KOPT-K1 (cell line): ENCODE results near the gene NPRL2.

Source experiments
- H3K27ac ChIP-seq: fragments of 200-600 bp; sonication (generic); 2 replicates; pipeline ENCODE4 v1.5.1; 2016; ENCODE audit warnings: antibody characterized with exemption, mild to moderate bottlenecking, low read depth, low read length; ENCODE audit not compliant: poor library complexity, severe bottlenecking
- H3K36me3 ChIP-seq: fragments of 200-600 bp; sonication (generic); 2 replicates; pipeline ENCODE4 v1.5.1; 2017; ENCODE audit warnings: antibody characterized with exemption, mild to moderate bottlenecking, low read length, moderate library complexity; ENCODE audit not compliant: insufficient read depth
- H3K9me3 ChIP-seq: fragments of 200-600 bp; sonication (generic); 2 replicates; pipeline ENCODE4 v1.5.1; 2017; ENCODE audit warnings: antibody characterized with exemption, low read length, mild to moderate bottlenecking; ENCODE audit not compliant: insufficient read depth, poor library complexity, severe bottlenecking

NPRL2 gene

DNA sequence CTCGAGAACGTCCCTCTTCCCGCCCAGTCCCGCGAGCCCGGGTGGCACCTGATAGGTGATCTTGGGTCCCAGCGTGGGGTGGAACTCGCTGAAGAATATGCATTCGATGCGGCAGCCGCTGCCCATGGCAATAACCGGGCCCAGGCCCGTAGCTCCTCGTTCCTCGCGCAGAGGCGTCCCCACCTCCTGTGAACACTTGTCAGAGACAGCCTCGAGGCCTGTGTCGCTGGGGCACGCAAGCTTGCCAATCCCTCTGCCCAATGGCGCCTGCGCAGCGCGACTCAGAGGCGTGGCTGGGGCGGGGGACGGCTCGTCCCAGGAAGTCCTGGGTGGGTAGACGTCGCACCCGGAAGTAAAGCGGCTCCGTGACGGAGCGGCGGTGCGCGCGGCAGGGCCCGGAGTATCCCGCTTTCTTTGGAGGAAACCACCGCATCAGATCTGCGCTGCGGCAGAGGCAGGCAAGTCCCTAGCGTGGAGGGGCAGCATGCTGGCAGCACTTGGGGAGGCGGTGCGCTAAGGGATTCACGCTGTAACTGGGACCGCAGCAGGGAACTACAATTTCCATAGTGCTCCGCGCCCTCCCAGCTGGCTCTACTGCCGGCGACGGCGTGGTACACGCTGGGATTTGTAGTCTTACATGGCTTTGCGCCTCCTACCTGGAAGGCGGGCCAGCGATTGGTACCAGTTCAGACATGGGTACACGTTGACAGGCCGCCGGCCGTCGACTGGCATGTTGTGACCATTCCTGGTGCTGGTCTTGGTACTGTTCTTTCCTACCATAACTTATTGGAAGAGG lies at the start of gene NPRL2, which contains the start of gene CYB561D2:
NPRL2 (minus strand) TSS at position 249 of the 796 bp plus-strand sequence; CDS start at position 126, 123 bp downstream.
CYB561D2 (plus strand) TSS at position 336 of the 796 bp plus-strand sequence. CDS start 572 bp downstream, outside the sequence.
- Histone ChIP-seq H3K36me3 (peaks cover 63% of the 10 kb centered on the region), H3K9me3 (no peaks in the 10 kb centered on the region), H3K27ac (peak within 1 kb of the TSS; percentile 78)

DNA sequence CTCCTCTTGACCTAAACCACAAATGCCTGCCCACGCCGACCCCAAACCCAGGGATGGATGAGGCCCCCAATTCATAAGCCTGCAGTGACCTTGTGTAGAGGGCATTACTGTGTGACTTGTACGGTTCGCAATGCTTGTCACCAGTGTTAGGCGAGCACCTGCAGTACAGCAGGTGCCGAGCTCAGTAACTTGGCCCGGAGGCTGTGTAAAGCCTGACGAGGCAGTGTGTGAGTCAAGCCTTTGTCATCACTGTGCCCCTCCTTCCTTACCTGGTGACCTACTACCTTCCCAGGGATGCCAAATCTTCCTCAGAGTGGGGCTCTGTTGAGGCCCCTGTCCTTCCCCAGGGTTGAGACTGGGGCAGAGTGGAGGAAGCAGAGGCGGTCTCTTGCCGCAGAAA lies 45.9 kb upstream of the NPRL2 start:
- no peak overlapping the region for H3K27ac ChIP-seq
- no peaks in the 10 kb centered on the region for H3K9me3 ChIP-seq
- H3K36me3 ChIP-seq = no peaks in the 10 kb centered on the region

DNA sequence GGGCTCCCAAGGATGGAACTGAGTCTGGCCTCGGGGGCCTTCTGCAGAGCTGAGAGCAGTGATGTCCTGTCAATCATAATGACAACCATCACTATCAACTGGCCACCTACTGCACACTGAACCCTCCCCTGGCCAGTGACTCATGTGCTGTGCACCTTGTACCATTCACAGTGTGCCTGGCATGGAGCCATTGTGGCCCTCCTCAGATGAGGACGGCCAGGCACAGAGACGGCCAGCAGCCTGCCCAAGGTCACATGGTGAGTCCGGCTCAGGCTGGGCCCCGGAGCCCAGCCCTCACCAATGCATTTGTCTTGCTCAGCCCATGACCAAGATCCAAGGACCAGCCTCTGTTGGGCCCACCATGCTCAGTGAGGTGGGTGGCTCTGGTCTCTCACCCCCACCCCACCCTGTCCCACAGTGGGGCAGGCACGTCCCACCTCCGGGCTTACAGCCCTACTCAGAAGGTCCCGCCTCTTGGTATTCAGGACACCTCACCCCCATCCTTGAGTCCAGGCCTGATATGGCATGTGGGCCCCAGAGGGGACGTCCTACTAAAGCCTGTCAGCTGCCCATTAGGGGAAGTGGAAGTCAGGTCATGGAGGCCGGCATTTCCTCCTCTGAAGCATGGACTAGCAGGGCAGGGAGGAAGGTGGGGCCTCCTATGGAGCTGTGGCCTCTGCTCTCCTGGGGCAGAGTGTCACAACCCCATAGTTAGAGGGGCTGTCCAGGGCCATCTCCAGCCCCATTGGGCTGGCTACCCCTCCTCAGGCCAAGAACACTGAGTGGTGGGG lies 44.7 kb upstream of the NPRL2 start:
- Histone ChIP-seq H3K9me3 (no peaks in the 10 kb centered on the region), H3K27ac (no peak overlapping the region), H3K36me3 (no peaks in the 10 kb centered on the region)

DNA sequence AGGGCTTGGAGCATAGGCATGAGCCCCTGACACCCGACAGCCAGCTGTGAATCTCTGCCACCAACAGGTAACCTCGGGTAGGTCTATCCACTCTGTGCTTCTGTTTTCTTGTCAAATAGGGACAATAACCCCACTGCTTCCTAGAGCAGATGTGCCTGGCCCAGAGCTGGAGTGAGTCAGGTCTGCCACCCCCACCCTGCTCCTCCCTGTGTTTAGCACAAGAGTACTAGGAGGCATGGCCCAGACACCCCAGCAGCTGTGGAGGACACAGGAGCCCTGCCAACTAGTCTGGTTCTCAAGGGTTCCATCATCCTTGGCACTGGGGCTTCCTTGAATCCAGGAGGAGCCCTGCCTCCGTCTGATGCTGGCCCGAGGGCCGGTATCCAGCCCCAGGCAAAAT lies 42.5 kb upstream of the NPRL2 start:
- H3K36me3 ChIP-seq = no peaks in the 10 kb centered on the region
- H3K27ac ChIP-seq = no peak overlapping the region
- no peaks in the 10 kb centered on the region for H3K9me3 ChIP-seq

DNA sequence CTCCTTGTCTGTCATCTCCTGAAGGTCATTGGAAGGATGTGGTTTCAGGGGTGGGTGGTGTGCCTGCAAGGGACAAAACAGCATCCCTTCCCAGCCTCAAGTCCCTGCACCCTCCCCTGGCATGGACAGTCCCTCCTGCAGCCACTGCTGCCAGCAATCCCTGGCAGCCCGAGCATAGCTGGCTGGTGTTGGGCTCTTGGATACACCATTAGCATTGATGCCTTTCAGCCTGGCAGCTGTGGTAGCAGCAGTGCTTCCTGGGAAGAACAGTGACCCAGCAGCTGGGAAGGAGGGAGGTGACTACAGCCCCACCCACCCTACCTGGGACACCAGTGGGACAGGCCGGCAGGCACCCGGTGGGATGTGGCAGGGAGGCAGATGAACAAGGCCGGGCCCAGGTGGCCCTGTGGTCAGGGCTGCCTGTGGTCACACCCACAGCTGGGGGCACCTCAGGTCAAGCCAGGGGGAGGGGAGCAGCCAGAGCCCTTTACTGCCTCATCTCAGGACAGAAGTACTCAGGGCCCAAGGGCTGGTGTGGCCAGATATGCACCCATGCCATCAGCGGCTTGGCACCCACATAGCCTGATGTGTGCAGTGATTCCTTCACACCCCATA lies 41.6 kb upstream of the NPRL2 start:
- H3K27ac ChIP-seq = no peak overlapping the region
- no peaks in the 10 kb centered on the region for H3K9me3 ChIP-seq
- H3K36me3 ChIP-seq = no peaks in the 10 kb centered on the region

DNA sequence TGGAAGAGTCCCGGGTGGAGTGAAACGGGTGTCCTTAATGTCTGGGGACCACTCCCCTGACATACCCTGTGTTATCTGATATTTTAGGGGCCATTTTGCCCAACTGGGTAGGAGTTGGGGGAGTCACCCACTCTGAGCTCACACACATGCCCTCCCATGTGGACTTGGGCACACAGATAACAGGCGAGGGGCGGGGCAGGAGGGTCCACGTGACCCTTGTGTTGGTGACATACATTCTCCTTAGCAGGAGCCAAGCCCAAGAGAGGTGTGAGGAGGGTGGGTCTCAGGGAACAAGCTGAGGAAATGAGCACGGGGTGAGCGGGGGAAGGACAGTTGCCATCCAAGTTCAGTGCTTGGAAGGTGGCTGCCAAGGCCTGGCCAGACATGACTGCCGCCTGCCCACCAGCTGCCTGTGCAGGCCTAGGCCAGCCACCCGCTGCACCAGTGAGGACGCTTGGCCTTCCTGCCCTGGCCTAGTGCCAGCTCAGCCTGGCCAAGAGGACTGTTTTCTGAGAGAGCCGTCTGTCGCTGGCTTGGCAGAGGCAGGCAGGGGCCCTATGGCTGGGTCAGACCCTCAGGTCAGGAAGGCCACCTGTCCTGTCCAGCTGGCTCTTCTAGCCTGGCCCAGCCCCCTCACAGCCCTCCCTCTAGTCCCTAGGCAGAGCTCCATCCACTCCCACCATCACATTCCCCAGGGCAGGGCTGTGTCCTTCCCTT lies 40.1 kb upstream of the NPRL2 start:
- H3K27ac ChIP-seq = no peak overlapping the region
- no peaks in the 10 kb centered on the region for H3K36me3 ChIP-seq
- H3K9me3 ChIP-seq = no peaks in the 10 kb centered on the region

DNA sequence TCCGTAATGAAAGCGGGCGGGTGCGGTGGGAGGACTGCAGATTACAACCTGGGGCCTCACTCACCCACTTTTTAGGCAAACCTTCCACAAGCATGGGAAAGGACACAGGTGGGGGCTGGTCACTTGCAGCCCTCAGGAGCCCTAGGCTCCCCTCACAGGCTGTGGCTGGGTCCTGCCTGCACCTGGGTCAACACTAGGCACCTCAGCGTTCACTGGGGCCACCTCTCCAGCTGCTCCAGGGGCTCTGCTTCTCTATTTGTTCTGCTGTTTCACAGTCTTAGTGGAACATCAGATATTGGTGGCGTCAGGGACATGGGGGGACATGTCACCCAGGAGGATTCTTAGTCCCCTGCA lies 38.8 kb upstream of the NPRL2 start:
- Histone ChIP-seq H3K36me3 (no peaks in the 10 kb centered on the region), H3K27ac (no peak overlapping the region), H3K9me3 (no peaks in the 10 kb centered on the region)

DNA sequence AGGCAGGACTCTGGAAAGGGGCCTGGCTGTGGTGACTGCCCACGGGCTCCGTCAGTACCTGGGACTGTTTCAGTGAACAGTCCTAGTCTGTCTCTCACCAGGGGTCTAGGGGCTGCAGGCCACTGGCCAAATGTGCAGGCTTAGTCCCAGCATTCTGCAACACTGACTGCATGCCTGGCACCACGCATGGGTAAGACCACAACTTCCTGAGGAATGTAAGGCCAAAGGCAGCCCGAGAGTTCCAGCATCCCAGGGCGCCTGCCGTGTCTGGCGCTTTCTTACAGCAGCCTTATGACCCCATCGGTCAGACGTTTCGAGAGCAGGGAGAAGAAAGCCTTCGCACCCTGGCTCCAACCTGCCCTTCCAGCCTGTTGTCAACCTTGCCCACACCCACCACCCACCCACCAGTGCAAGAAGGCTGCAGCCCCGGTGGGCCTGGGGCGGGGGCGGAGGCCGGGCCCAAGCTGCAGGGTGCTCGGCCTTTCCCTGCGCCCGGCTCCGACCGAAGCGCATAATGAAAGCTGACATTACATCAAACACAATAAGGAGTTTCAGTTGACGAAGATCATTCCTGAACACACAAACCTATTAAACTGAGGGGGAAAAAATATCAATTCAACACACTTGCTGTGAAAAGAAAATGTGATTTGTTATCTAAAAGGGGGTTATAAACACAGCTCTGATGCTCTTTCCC lies 38.3 kb upstream of the NPRL2 start:
- Histone ChIP-seq H3K27ac (no peak overlapping the region), H3K36me3 (no peaks in the 10 kb centered on the region), H3K9me3 (no peaks in the 10 kb centered on the region)

DNA sequence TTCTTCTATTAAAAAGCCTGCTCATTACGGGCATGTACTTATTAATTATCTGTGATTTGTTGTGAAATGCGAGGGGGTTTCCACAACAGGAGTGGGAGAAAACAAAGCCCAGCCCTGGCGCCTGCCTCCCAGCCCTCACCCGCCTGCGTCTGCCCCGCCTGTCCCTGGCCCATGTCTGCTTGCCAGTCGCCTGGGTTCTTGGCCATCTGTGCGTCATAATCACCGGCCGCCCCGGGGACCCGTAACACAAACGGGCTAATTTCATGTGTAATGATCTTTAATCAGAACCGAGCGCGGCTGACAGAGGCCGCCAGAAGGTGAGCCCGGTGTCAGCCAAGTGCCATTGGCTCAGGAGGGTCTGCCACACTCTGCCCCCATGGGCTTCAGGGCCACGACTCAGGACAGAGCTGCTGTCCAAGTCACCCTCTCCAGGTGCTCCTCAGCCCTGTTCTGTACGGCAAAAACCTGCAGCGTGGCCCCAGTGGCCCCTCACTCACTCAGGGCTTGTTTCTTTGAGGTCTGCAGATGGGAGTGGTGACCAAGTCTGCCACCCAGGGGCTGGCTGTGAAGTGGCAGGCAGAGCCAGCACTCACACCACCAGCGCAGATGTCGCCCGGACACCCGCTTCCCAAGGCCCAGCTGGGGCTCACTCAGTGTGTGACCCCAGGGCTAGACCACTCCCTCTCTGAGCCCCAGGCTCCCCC lies 37.6 kb upstream of the NPRL2 start:
- Histone ChIP-seq H3K9me3 (no peaks in the 10 kb centered on the region), H3K27ac (no peak overlapping the region), H3K36me3 (no peaks in the 10 kb centered on the region)

DNA sequence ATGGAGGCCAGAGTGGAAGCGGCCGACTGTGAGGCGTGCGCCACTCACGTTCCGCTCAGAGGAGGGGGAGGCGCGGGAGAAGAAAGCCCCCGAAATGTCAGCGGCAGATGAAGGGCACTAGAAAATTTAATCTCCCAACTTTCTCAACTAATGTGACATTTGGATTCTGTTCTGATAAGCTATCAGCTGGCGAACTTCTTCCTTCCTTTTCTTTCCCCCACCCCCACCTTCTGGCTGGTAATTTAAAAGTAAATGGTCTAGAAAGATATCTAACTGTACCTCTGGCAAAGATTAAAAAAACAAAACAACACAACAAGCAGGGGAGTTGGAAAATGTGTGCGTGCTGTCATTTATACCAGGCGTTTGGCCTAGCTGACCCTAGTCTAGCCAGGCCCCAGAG lies 35.2 kb upstream of the NPRL2 start:
- H3K36me3 ChIP-seq = no peaks in the 10 kb centered on the region
- H3K9me3 ChIP-seq = no peaks in the 10 kb centered on the region
- no peak overlapping the region for H3K27ac ChIP-seq

DNA sequence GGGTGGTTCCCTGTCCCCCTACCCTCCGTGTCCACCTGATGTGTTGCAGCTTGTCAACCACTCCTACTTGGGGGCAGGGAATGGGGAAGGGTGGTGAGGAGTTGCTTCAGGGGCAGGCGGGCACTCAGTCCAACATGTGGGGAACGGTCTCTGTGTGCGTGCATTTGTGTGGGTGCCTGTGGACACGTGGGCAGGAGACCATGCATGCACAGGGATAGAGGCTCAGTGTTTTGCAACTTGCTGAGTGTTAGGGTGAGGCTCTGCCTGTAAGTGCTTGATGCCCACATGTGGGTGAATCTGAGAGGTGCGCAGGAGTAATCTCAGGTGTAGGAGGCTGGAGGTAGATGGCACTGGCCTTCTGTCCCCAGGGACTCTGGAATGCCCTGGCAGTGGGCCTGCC lies 33.2 kb upstream of the NPRL2 start:
- H3K27ac ChIP-seq = no peak overlapping the region
- H3K36me3 ChIP-seq = no peaks in the 10 kb centered on the region
- H3K9me3 ChIP-seq = no peaks in the 10 kb centered on the region

DNA sequence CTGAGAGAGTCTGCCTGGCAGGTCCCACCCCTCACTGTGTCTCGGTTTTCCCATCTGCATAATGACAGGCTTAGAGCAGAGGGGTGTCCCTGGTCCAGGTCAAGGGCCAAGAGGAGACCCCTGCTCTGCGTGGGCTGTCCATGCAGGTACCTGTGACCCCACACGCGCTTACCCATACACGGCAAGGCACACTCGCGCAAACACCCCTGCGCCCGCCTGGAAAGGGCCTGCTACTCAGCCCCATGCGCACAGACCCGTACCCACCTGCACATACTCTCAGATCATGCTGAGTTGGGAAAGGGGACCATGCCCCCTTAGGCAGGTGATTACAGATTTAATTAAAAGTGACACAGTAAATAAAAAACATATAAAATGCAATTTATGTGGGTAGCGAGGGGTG lies 32.1 kb upstream of the NPRL2 start:
- H3K27ac ChIP-seq = no peak overlapping the region
- H3K36me3 ChIP-seq = no peaks in the 10 kb centered on the region
- H3K9me3 ChIP-seq = no peaks in the 10 kb centered on the region

DNA sequence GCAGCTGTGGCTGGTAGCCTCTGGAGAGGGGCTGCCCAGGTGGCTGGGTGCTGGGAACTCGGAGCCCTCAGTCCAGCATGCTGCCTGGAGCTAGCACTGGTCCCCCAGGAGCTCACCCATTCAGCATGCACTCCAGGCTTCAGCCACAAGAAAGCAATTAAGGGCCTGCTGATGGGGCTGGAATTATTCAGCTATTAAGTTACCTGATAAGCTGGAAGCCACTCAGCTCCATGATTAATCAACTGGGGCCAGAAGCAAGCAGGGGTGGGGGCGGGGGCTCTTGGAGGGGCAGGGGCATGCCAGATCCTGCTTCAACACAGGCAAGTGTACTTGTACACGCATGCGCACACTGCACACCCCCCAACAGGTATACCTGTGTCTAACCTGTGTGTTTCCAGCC lies 30.8 kb upstream of the NPRL2 start:
- H3K27ac ChIP-seq = no peak overlapping the region
- H3K36me3 ChIP-seq = no peaks in the 10 kb centered on the region
- H3K9me3 ChIP-seq = no peaks in the 10 kb centered on the region
